Right atrium auricular region (tissue), 2 donors: Measurements from ENCODE around the gene TLE2. TPM values are rescaled to one million over a fixed set of nuclear protein-coding genes. Genes with fewer than 3 reads are reported as not detected.
"Not testable (repeated sequence)": the region's sequence is repeated elsewhere in the genome, so short reads cannot be mapped to it uniquely, and the experiment has no call there.

Experiments
- DNase-seq: peaks from one replicate; pipeline ENCODE4 v3.0.0-alpha.2; 2019; ENCODE audit warnings: low spot score
- H3K27ac ChIP-seq, 2 donors: fragments of 200-600 bp; sonication (generic); 1 replicate in 1 of 2; 2 replicates in 1 of 2; pipeline ENCODE4 v1.5.1; 2016 to 2019
- H3K27me3 ChIP-seq, 2 donors: fragments of 200-600 bp; sonication (generic); one replicate each; pipeline versions ENCODE4 v1.5.1 to v1.6.0; 2017 to 2019
- H3K36me3 ChIP-seq: fragments of 200-600 bp; sonication (generic); one replicate; pipeline ENCODE4 v1.5.1; 2016
- H3K4me1 ChIP-seq, 2 donors: fragments of 200-600 bp; sonication (generic); one replicate each; pipeline versions ENCODE4 v1.5.1 to v1.6.0; 2017 to 2019
- H3K4me3 ChIP-seq, 2 donors: fragments of 200-600 bp; sonication (generic); 1 replicate in 1 of 2; 2 replicates in 1 of 2; pipeline ENCODE4 v1.5.1; 2017 to 2019; ENCODE audit warnings: mild to moderate bottlenecking in 1 of 2, moderate library complexity in 1 of 2
- H3K9me3 ChIP-seq, 2 donors: fragments of 200-600 bp; sonication (generic); one replicate each; pipeline ENCODE4 v1.5.1; 2019
- total RNA-seq, 2 donors: library from RNA; depleted of rRNA; stranded (reverse); fragments of >200 nt; gene quantifications; one replicate each; pipeline ENCODE4 v1.1.0, GENCODE V29; 2016
- TF ChIP-seq, protein P1 (sequence below), 2 donors: fragments of 200-600 bp; sonication (generic); IDR thresholded peaks; one replicate each; pipeline ENCODE4 v1.5.1; 2019; ENCODE audit warnings: antibody characterized with exemption in 2 of 2

TLE2 gene
- total RNA-seq, 2 donors from 2014 or later: 41.2 to 101 TPM

DNA sequence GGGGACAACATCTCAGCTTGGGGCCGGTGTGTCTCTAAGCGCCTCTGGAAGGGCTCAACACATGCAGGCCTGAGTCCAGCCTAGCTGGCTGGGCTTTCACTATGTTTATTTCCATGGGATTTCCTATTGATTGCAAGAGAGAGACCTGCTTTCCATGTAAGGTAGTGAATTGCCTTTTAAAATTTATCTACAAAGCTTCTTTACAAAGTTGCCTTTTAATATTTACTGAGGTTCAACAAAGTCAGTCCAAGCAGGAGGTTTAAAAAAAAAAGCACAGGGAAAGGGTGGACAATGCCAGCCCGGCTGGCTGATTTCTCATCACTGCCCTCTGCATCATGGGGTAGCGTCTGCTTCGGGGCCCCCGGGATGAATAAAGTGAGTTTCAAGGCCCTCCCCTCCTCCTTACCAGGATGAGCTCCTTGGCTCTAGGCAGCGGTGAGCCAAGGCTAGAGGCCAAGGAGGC is 15.8 kb downstream of the TLE2 start:
- H3K4me1 ChIP-seq: no peaks in the 10 kb centered on the region
- H3K27ac ChIP-seq: no peak overlapping the region
- H3K36me3 ChIP-seq: peaks cover 59% of the 10 kb centered on the region
- no peaks in the 10 kb centered on the region for H3K9me3 ChIP-seq
- DNase-seq: no peak
- H3K4me3 ChIP-seq: no peak overlapping the region
- H3K27me3 ChIP-seq: no peaks in the 10 kb centered on the region
- TF ChIP-seq, protein P1, sequence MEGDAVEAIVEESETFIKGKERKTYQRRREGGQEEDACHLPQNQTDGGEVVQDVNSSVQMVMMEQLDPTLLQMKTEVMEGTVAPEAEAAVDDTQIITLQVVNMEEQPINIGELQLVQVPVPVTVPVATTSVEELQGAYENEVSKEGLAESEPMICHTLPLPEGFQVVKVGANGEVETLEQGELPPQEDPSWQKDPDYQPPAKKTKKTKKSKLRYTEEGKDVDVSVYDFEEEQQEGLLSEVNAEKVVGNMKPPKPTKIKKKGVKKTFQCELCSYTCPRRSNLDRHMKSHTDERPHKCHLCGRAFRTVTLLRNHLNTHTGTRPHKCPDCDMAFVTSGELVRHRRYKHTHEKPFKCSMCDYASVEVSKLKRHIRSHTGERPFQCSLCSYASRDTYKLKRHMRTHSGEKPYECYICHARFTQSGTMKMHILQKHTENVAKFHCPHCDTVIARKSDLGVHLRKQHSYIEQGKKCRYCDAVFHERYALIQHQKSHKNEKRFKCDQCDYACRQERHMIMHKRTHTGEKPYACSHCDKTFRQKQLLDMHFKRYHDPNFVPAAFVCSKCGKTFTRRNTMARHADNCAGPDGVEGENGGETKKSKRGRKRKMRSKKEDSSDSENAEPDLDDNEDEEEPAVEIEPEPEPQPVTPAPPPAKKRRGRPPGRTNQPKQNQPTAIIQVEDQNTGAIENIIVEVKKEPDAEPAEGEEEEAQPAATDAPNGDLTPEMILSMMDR (IDR thresholded peaks at IDR 0.05): no peak

DNA sequence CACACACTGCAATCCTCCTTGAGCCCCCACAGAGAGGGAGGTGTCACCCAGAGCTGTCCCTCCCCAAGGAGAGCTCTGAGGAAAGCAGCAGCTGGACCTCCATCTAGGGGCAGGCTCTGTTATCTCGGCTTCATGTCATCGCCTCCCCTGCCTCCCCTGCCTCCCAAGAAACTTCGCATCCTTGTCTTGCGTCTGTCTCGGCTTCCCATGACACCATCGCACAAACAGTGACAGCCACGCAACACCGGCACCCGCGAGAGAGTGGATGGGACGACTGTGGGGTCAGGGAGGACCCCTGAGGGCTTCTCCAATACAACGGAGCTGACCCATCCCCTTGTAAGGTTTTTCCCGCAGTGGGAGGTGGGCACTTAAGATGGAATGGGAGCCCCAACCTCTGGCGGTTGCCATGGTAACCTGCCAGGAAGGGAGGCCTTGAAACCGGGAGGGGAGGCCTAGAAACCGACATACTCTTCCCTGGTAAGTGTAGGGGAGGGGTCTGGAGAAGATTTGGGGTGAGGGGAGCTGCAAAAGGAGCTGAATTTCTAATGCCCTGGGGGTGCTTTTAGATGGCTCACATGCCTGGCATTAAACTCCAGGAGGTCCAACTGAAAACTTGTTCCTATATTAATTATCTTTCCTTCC is 16.3 kb downstream of the TLE2 start:
- Histone ChIP-seq H3K27me3 (no peaks in the 10 kb centered on the region), H3K4me3 (no peak overlapping the region), H3K4me1 (no peaks in the 10 kb centered on the region), H3K36me3 (peaks cover 64% of the 10 kb centered on the region), H3K9me3 (no peaks in the 10 kb centered on the region), H3K27ac (no peak overlapping the region)
- DNase-seq: no peak
- TF ChIP-seq, protein P1 (IDR thresholded peaks at IDR 0.05): no peak

DNA sequence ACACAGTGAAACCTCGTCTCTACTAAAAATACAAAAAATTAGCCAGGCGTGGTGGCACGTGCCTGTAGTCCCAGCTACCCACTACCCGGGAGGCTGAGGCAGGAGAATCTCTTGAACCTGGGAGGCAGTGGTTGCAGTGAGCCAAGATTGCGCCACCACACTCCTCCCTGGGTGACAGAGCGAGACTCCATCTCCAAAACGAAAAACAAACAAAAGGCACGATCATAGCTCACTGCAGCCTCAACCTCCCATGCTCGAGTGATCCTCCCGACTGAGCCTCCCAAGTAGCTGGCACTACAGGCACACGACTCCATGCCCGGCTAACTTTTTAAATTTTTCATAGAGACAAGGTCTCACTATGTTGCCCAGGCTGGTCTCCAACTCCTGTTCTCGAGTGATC is 17.0 kb downstream of the TLE2 start:
- not testable (repeated sequence) for H3K27me3 ChIP-seq, H3K4me1 ChIP-seq, H3K4me3 ChIP-seq, DNase-seq, H3K27ac ChIP-seq, H3K9me3 ChIP-seq
- H3K36me3 ChIP-seq: peaks cover 71% of the 10 kb centered on the region

DNA sequence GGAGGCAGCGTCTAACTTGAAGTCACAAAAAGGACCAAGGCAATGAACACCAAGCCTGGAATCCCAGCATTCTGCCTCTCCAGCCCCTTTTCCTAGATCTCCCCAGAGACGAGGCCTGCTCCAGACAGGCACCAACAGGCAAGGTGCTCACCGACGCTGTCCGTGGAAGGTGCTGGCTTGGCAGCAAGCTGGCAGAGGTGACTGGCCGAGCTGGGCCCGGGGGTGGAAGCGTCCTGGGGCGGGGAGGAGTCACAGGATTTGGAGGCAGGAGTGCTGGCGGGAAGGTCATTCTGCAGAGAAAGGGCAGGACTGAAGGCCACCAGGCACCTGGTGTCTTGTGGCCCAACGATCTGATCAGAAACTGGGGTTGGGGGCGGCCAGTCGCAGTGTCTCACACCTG is 18.2 kb downstream of the TLE2 start:
- no peaks in the 10 kb centered on the region for H3K4me1 ChIP-seq
- no peak for DNase-seq
- no peak overlapping the region for H3K27ac ChIP-seq
- TF ChIP-seq, protein P1 (IDR thresholded peaks at IDR 0.05): no peak
- H3K36me3 ChIP-seq: peaks cover 73% of the 10 kb centered on the region
- no peaks in the 10 kb centered on the region for H3K9me3 ChIP-seq
- no peaks in the 10 kb centered on the region for H3K27me3 ChIP-seq
- H3K4me3 ChIP-seq: no peak overlapping the region

DNA sequence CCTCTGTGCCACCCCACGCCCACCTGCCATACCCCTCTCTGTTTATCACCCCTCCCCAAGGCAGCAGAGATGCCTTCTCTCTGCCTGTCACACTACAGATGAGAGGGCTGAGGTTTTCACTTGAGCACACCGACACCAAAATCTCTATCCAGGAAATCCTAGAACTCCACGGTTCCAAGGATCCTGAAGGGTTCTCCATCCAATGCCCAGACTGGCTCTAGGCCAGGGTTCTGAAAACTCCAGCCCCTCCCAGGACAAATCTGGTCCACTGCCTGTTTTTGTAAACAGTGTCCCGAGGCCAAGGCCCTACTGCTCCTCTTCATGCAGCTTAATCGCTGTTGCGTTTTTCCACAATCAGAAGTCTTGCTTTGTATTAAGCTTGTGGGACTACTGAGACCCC is 20.1 kb downstream of the TLE2 start:
- no peak overlapping the region for H3K27ac ChIP-seq
- TF ChIP-seq, protein P1 (IDR thresholded peaks at IDR 0.05): no peak
- no peak for DNase-seq
- no peak overlapping the region for H3K4me3 ChIP-seq
- H3K9me3 ChIP-seq: no peaks in the 10 kb centered on the region
- H3K27me3 ChIP-seq: no peaks in the 10 kb centered on the region
- H3K36me3 ChIP-seq: peaks cover 76% of the 10 kb centered on the region
- H3K4me1 ChIP-seq: no peaks in the 10 kb centered on the region

DNA sequence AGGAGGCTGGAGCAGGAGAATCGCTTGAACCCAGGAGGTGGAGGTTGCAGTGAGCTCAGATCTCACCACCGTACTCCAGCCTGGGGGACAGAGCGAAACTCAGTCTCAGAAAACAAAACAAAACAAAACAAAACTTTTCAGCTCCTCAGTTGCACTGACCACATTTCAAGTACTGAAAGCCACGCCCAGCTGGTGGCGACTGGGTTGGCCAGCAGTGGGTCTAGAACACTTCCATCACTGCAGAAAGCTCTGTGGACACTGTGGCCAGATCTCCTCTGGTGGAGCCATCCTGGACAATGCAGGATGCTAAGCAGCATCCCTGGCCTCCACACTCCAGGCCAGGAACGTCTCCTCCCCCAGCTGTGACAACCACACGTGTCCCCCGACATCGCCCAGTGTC is 21.1 kb downstream of the TLE2 start:
- no peak overlapping the region for H3K4me3 ChIP-seq
- H3K36me3 ChIP-seq: peaks cover 70% of the 10 kb centered on the region
- TF ChIP-seq, protein P1 (IDR thresholded peaks at IDR 0.05): no peak
- DNase-seq: no peak
- H3K4me1 ChIP-seq: no peaks in the 10 kb centered on the region
- H3K27ac ChIP-seq: no peak overlapping the region
- H3K27me3 ChIP-seq: no peaks in the 10 kb centered on the region
- H3K9me3 ChIP-seq: no peaks in the 10 kb centered on the region
